ENCODE data around the gene SATB1.
"Not testable (repeated sequence)": the region's sequence is repeated elsewhere in the genome, so short reads cannot be mapped to it uniquely, and the experiment has no call there.

SATB1 gene

DNA sequence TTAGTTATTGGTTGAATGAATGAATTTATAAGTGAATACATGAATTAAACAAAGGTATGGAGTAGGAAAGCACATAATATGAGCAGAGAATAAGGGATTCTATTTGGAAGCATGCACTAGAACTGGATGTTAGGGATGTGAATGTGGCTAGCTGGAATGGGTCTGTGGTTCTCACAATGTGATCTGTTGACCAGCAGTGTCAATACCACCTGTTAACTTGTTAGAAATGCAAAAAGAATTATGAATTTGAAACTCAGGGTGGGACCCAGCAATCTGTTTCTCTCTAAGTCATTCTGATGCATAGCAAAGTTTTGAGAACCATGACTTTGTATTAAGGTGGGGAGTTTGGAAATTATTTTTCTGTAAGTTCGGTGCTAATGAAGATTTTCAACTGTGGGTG lies 41.0 kb upstream of the SATB1 start:
- no peak overlapping the region for H3K9ac ChIP-seq (ENCODE audit: low read length)
- H3K4me1 ChIP-seq (ENCODE audit: low read length) = no peaks in the 10 kb centered on the region
- H3K27ac ChIP-seq (ENCODE audit: low read length) = no peak overlapping the region
- no peaks in the 10 kb centered on the region for H3K36me3 ChIP-seq (replicated peaks; ENCODE audit: insufficient read depth, low read length)
- no peaks in the 10 kb centered on the region for H3K9me3 ChIP-seq (replicated peaks; ENCODE audit: insufficient read depth, low read length)
- no peak overlapping the region for H2AFZ ChIP-seq (ENCODE audit: low read length)
- H3K4me3 ChIP-seq (ENCODE audit: low read length) = no peak overlapping the region
- H4K20me1 ChIP-seq (ENCODE audit: insufficient read depth, low read length) = no peaks in the 10 kb centered on the region
- no peak overlapping the region for H3K4me2 ChIP-seq (ENCODE audit: low read depth, low read length)
- no peak for TF ChIP-seq EZH2phosphoT487 (IDR thresholded peaks at IDR 0.05; ENCODE audit: low read length)
- H3K27me3 ChIP-seq (replicated peaks; ENCODE audit: insufficient read depth, low read length) = no peaks in the 10 kb centered on the region
- DNase-seq = no peak
- H3K79me2 ChIP-seq (ENCODE audit: low read length) = no peaks in the 10 kb centered on the region
- no peaks in the 10 kb centered on the region for H3F3A ChIP-seq (ENCODE audit: insufficient read depth, low read length)
- H3K9me2 ChIP-seq (replicated peaks; ENCODE audit: insufficient read depth, low read length) = no peaks in the 10 kb centered on the region

- no peak overlapping the region for H3K4me2 ChIP-seq (ENCODE audit: low read depth, low read length)
These were observed 29.6 kb upstream of the SATB1 start for GRCh38 chr3:18454766-18455165.

GRCh38 chr3:18449618-18450017 lies 24.5 kb upstream of the SATB1 start:
- not testable (repeated sequence) for H3K79me2 ChIP-seq (ENCODE audit: low read length); H3K27ac ChIP-seq (ENCODE audit: low read length); H4K20me1 ChIP-seq (ENCODE audit: insufficient read depth, low read length); H3K36me3 ChIP-seq (replicated peaks; ENCODE audit: insufficient read depth, low read length); H2AFZ ChIP-seq (ENCODE audit: low read length); H3K4me3 ChIP-seq (ENCODE audit: low read length); H3F3A ChIP-seq (ENCODE audit: insufficient read depth, low read length); DNase-seq; H3K9me3 ChIP-seq (replicated peaks; ENCODE audit: insufficient read depth, low read length); H3K4me1 ChIP-seq (ENCODE audit: low read length); H3K9me2 ChIP-seq (replicated peaks; ENCODE audit: insufficient read depth, low read length); H3K4me2 ChIP-seq (ENCODE audit: low read depth, low read length); H3K9ac ChIP-seq (ENCODE audit: low read length)
- H3K27me3 ChIP-seq (replicated peaks; ENCODE audit: insufficient read depth, low read length) = peaks cover 13% of the 10 kb centered on the region

More at GRCh38 chr3:18454766-18455165, 29.6 kb upstream of the SATB1 start:
- no peak for TF ChIP-seq EZH2 (optimal IDR thresholded peaks at IDR 0.05; ENCODE audit: low read depth, low read length)
- TF ChIP-seq EZH2phosphoT487 (IDR thresholded peaks at IDR 0.05; ENCODE audit: low read length) = no peak
- TF ChIP-seq CTCF (IDR thresholded peaks at IDR 0.05; ENCODE audit: low read length) = no peak
- no peak overlapping the region for H3K27ac ChIP-seq (ENCODE audit: low read length)
- no peaks in the 10 kb centered on the region for H3K79me2 ChIP-seq (ENCODE audit: low read length)
- H3K4me3 ChIP-seq (ENCODE audit: low read length) = no peak overlapping the region
- H3K9ac ChIP-seq (ENCODE audit: low read length) = no peak overlapping the region
- H4K20me1 ChIP-seq (ENCODE audit: insufficient read depth, low read length) = no peaks in the 10 kb centered on the region
- H3F3A ChIP-seq (ENCODE audit: insufficient read depth, low read length) = no peaks in the 10 kb centered on the region
- no peak overlapping the region for H2AFZ ChIP-seq (ENCODE audit: low read length)
- DNase-seq = no peak
- H3K9me2 ChIP-seq (replicated peaks; ENCODE audit: insufficient read depth, low read length) = no peaks in the 10 kb centered on the region
- no peaks in the 10 kb centered on the region for H3K27me3 ChIP-seq (replicated peaks; ENCODE audit: insufficient read depth, low read length)
- H3K36me3 ChIP-seq (replicated peaks; ENCODE audit: insufficient read depth, low read length) = no peaks in the 10 kb centered on the region
- no peaks in the 10 kb centered on the region for H3K9me3 ChIP-seq (replicated peaks; ENCODE audit: insufficient read depth, low read length)
- H3K4me1 ChIP-seq (ENCODE audit: low read length) = no peaks in the 10 kb centered on the region

DNA sequence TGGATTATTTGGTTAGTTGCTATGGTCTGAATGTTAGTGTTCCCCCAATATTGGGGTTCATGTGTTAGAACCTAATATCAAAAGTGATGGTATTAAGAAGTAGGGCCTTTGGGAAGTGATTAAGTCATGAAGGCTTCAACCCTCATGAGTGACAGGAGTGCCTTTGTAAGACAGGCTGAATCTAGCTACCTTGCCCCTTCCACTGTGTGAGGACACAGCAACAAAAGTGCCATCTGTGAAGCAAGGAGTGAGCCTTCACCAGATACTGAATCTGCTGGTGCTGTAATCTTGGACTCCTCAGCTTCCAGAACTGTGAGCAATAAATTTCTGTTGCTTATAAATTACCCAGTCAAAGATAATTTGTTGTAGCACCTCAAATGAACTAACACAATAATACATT lies 22.6 kb upstream of the SATB1 start:
- Histone ChIP-seq H3K27me3 (replicated peaks; ENCODE audit: insufficient read depth, low read length) (peaks cover 26% of the 10 kb centered on the region), H3K4me1 (ENCODE audit: low read length) (no peaks in the 10 kb centered on the region; the same call in 1 of the 2 replicates), H3F3A (ENCODE audit: insufficient read depth, low read length) (no peaks in the 10 kb centered on the region), H3K9me3 (replicated peaks; ENCODE audit: insufficient read depth, low read length) (no peaks in the 10 kb centered on the region), H3K4me3 (ENCODE audit: low read length) (no peak overlapping the region), H3K79me2 (ENCODE audit: low read length) (no peaks in the 10 kb centered on the region), H2AFZ (ENCODE audit: low read length) (no peak overlapping the region), H3K27ac (ENCODE audit: low read length) (no peak overlapping the region), H3K9me2 (replicated peaks; ENCODE audit: insufficient read depth, low read length) (no peaks in the 10 kb centered on the region), H3K9ac (ENCODE audit: low read length) (no peak overlapping the region), H3K4me2 (ENCODE audit: low read depth, low read length) (no peak overlapping the region), H3K36me3 (replicated peaks; ENCODE audit: insufficient read depth, low read length) (no peaks in the 10 kb centered on the region), H4K20me1 (ENCODE audit: insufficient read depth, low read length) (no peaks in the 10 kb centered on the region)
- TF ChIP-seq CTCF (IDR thresholded peaks at IDR 0.05; ENCODE audit: low read length) (no peak), EZH2 (optimal IDR thresholded peaks at IDR 0.05; ENCODE audit: low read depth, low read length) (no peak), EZH2phosphoT487 (IDR thresholded peaks at IDR 0.05; ENCODE audit: low read length) (no peak)
- no peak for DNase-seq
